HEK293 (cell line): ENCODE results near the gene ASB10.

ENCODE experiments used
- EGR2 ChIP-seq: fragments of 450-650 bp; formaldehyde crosslinking; IDR thresholded peaks from 2 replicates; pipeline ENCODE4 v1.5.1; 2016; ENCODE audit warnings: low read depth, missing biosample characterization, missing genetic modification characterization
- GLIS2 ChIP-seq: fragments of 450-650 bp; formaldehyde crosslinking; IDR thresholded peaks from 2 replicates; pipeline ENCODE4 v1.5.1; 2016; ENCODE audit warnings: missing biosample characterization, missing genetic modification characterization
- KLF16 ChIP-seq: fragments of 450-650 bp; formaldehyde crosslinking; IDR thresholded peaks from 2 replicates; pipeline ENCODE4 v1.5.1; 2017; ENCODE audit warnings: missing biosample characterization, missing genetic modification characterization
- OSR2 ChIP-seq: fragments of 450-650 bp; formaldehyde crosslinking; IDR thresholded peaks from 2 replicates; pipeline ENCODE4 v1.5.1; 2016; ENCODE audit warnings: missing biosample characterization, missing genetic modification characterization
- OVOL3 ChIP-seq: fragments of 450-650 bp; formaldehyde crosslinking; IDR thresholded peaks from 2 replicates; pipeline ENCODE4 v1.5.1; 2016; ENCODE audit warnings: missing biosample characterization, missing genetic modification characterization
- PATZ1 ChIP-seq: fragments of 450-650 bp; formaldehyde crosslinking; IDR thresholded peaks from 2 replicates; pipeline ENCODE4 v1.5.1; 2016; ENCODE audit warnings: missing biosample characterization, missing genetic modification characterization
- SALL2 ChIP-seq: fragments of 450-650 bp; formaldehyde crosslinking; IDR thresholded peaks from 2 replicates; pipeline ENCODE4 v1.5.0; 2017; ENCODE audit warnings: missing biosample characterization, mild to moderate bottlenecking, missing genetic modification characterization, borderline replicate concordance
- SCRT2 ChIP-seq: fragments of 450-650 bp; formaldehyde crosslinking; IDR thresholded peaks from 2 replicates; pipeline ENCODE4 v1.5.1; 2016; ENCODE audit warnings: missing biosample characterization, missing genetic modification characterization
- SP7 ChIP-seq: fragments of 450-650 bp; formaldehyde crosslinking; IDR thresholded peaks from 2 replicates; pipeline ENCODE4 v1.5.1; 2016; ENCODE audit warnings: missing biosample characterization, missing genetic modification characterization
- YY2 ChIP-seq: fragments of 450-650 bp; formaldehyde crosslinking; IDR thresholded peaks from 2 replicates; pipeline ENCODE4 v1.5.1; 2016; ENCODE audit warnings: missing biosample characterization, missing genetic modification characterization
- ZBTB11 ChIP-seq: fragments of 450-650 bp; formaldehyde crosslinking; conservative IDR thresholded peaks from 2 replicates; pipeline ENCODE4 v1.5.1; 2016; ENCODE audit warnings: low read depth, missing biosample characterization, missing genetic modification characterization
- ZBTB20 ChIP-seq: fragments of 450-650 bp; formaldehyde crosslinking; IDR thresholded peaks from 2 replicates; pipeline ENCODE4 v1.5.1; 2016; ENCODE audit warnings: missing biosample characterization, missing genetic modification characterization
- ZEB2 ChIP-seq: fragments of 450-650 bp; formaldehyde crosslinking; IDR thresholded peaks from 2 replicates; pipeline ENCODE4 v1.5.1; 2016; ENCODE audit warnings: missing biosample characterization, missing genetic modification characterization
- ZFHX2 ChIP-seq: fragments of 450-650 bp; formaldehyde crosslinking; conservative IDR thresholded peaks from 2 replicates; pipeline ENCODE4 v1.5.1; 2016; ENCODE audit warnings: missing biosample characterization, missing genetic modification characterization
- ZFP37 ChIP-seq: fragments of 450-650 bp; formaldehyde crosslinking; IDR thresholded peaks from 2 replicates; pipeline ENCODE4 v1.5.1; 2016; ENCODE audit warnings: missing biosample characterization, missing genetic modification characterization
- ZNF16 ChIP-seq: fragments of 450-650 bp; formaldehyde crosslinking; IDR thresholded peaks from 2 replicates; pipeline ENCODE4 v1.5.1; 2016; ENCODE audit warnings: low read depth, missing biosample characterization, missing genetic modification characterization
- ZNF175 ChIP-seq: fragments of 450-650 bp; formaldehyde crosslinking; IDR thresholded peaks from 2 replicates; pipeline ENCODE4 v1.5.1; 2016; ENCODE audit warnings: missing biosample characterization, missing genetic modification characterization
- ZNF302 ChIP-seq: fragments of 450-650 bp; formaldehyde crosslinking; IDR thresholded peaks from 2 replicates; pipeline ENCODE4 v1.5.1; 2016; ENCODE audit warnings: missing biosample characterization, missing genetic modification characterization, low read depth
- ZNF335 ChIP-seq: fragments of 450-650 bp; formaldehyde crosslinking; conservative IDR thresholded peaks from 2 replicates; pipeline ENCODE4 v1.5.1; 2016; ENCODE audit warnings: missing biosample characterization, missing genetic modification characterization
- ZNF488 ChIP-seq: fragments of 450-650 bp; formaldehyde crosslinking; IDR thresholded peaks from 2 replicates; pipeline ENCODE4 v1.5.1; 2016; ENCODE audit warnings: missing biosample characterization, missing genetic modification characterization
- ZNF501 ChIP-seq: fragments of 450-650 bp; formaldehyde crosslinking; IDR thresholded peaks from 2 replicates; pipeline ENCODE4 v1.5.1; 2016; ENCODE audit warnings: missing biosample characterization, missing genetic modification characterization
- ZNF561 ChIP-seq: fragments of 450-650 bp; IDR thresholded peaks from 2 replicates; pipeline ENCODE4 v1.5.1; 2018; ENCODE audit warnings: missing biosample characterization, missing genetic modification characterization, borderline replicate concordance
- ZNF571 ChIP-seq: fragments of 450-650 bp; formaldehyde crosslinking; IDR thresholded peaks from 2 replicates; pipeline ENCODE4 v1.5.0; 2017; ENCODE audit warnings: missing biosample characterization, missing genetic modification characterization
- ZNF580 ChIP-seq: fragments of 450-650 bp; formaldehyde crosslinking; IDR thresholded peaks from 2 replicates; pipeline ENCODE4 v1.5.1; 2016; ENCODE audit warnings: missing biosample characterization, missing genetic modification characterization
- ZNF600 ChIP-seq: fragments of 450-650 bp; formaldehyde crosslinking; IDR thresholded peaks from 2 replicates; pipeline ENCODE4 v1.5.1; 2016; ENCODE audit warnings: missing biosample characterization, missing genetic modification characterization
- ZNF610 ChIP-seq: fragments of 450-650 bp; formaldehyde crosslinking; IDR thresholded peaks from 2 replicates; pipeline ENCODE4 v1.5.1; 2016; ENCODE audit warnings: missing biosample characterization, missing genetic modification characterization, borderline replicate concordance
- ZNF629 ChIP-seq: fragments of 450-650 bp; formaldehyde crosslinking; IDR thresholded peaks from 2 replicates; pipeline ENCODE4 v1.5.1; 2017; ENCODE audit warnings: missing biosample characterization, missing genetic modification characterization
- ZNF660 ChIP-seq: fragments of 450-650 bp; IDR thresholded peaks from 2 replicates; pipeline ENCODE4 v1.5.1; 2018; ENCODE audit warnings: missing biosample characterization, mild to moderate bottlenecking, missing genetic modification characterization
- ZNF791 ChIP-seq: fragments of 450-650 bp; formaldehyde crosslinking; IDR thresholded peaks from 2 replicates; pipeline ENCODE4 v1.5.1; 2016; ENCODE audit warnings: missing biosample characterization, missing genetic modification characterization
- ZSCAN16 ChIP-seq: fragments of 450-650 bp; formaldehyde crosslinking; IDR thresholded peaks from 2 replicates; pipeline ENCODE4 v1.5.1; 2016; ENCODE audit warnings: missing biosample characterization, missing genetic modification characterization
- ZSCAN30 ChIP-seq: fragments of 450-650 bp; IDR thresholded peaks from 2 replicates; pipeline ENCODE4 v1.5.1; 2018; ENCODE audit warnings: missing biosample characterization, mild to moderate bottlenecking, missing genetic modification characterization, moderate library complexity

ASB10 gene

GRCh38 chr7:151232091-151232916, 45.3 kb upstream of the ASB10 start, which contains the start of gene CHPF2 (continued):
- TF ChIP-seq ZNF488 (tag by site-specific recombination) (no peak), ZFP37 (tag by site-specific recombination) (no peak), ZNF16 (tag by site-specific recombination) (no peak), YY2 (tag by site-specific recombination) (peak; percentile 37), ZNF600 (tag by site-specific recombination) (0 out of 2 replicates have a peak, but pooled peaks have one; percentile 25), ZNF302 (tag by site-specific recombination) (no peak), ZNF791 (tag by site-specific recombination) (no peak), ZNF610 (tag by site-specific recombination) (peak; percentile 85; the same call in 1 of the 2 replicates), ZBTB11 (peak; percentile 89), SALL2 (tag by site-specific recombination) (no peak), ZFHX2 (peak; percentile 92), ZNF561 (tag by site-specific recombination) (0 out of 2 replicates have a peak, but pooled peaks have one; percentile 10), ZNF629 (tag by site-specific recombination) (peak; percentile 71), GLIS2 (tag by site-specific recombination) (peak; percentile 60), ZBTB20 (tag by site-specific recombination) (peak; percentile 82), ZNF571 (no peak), ZNF580 (tag by site-specific recombination) (peak; percentile 15; the same call in 1 of the 2 replicates), KLF16 (tag by site-specific recombination) (peak; percentile 31; the same call in 1 of the 2 replicates), ZNF660 (tag by site-specific recombination) (0 out of 2 replicates have a peak, but pooled peaks have one; percentile 20), ZNF501 (tag by site-specific recombination) (peak; percentile 89), SCRT2 (tag by site-specific recombination) (peak; percentile 37; the same call in 1 of the 2 replicates), SP7 (peak; percentile 33), ZEB2 (tag by site-specific recombination) (peak; percentile 61), EGR2 (peak; percentile 88), ZNF335 (tag by site-specific recombination) (peak; percentile 97), OSR2 (tag by site-specific recombination) (no peak), ZSCAN30 (tag by site-specific recombination) (peak; percentile 6; the same call in 1 of the 2 replicates), ZSCAN16 (tag by site-specific recombination) (no peak), OVOL3 (tag by site-specific recombination) (no peak), ZNF175 (tag by site-specific recombination) (no peak), PATZ1 (tag by site-specific recombination) (peak; percentile 88)
- TF ChIP-seq, all 188 proteins: peak for 36
